GM12874 (cell line): ENCODE measurements around the gene MYO16.
A peak's percentile ranks its signal among the peaks of the same experiment; 100 is the strongest.

Experiments used
- TF ChIP-seq, protein P1 (sequence below): IDR thresholded peaks from 2 replicates; pipeline ENCODE4 v1.5.1; 2011; ENCODE audit warnings: low read depth, mild to moderate bottlenecking, control low read depth, low read length, moderate library complexity; ENCODE audit not compliant: insufficient read depth

Gene MYO16

DNA sequence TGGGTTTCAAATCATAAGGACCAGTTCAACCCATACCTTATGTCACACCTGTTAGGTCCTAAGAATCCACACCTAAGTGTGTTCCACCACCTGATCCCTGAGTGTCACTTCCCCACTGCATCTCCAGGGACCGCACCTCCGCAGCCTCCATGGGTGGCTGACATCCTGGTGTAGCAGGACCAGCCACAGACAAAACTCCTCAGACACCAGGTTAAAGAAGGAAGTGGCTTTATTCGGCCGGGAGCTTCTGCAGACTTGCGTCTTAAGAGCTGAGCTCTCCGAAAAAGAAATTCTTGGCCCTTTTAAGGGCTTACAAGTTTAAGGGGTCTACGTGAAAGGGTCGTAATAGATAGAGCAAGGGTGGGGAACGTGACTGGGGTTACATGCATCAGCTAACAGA, 509.9 kb downstream of the MYO16 start:
- TF ChIP-seq, protein P1, sequence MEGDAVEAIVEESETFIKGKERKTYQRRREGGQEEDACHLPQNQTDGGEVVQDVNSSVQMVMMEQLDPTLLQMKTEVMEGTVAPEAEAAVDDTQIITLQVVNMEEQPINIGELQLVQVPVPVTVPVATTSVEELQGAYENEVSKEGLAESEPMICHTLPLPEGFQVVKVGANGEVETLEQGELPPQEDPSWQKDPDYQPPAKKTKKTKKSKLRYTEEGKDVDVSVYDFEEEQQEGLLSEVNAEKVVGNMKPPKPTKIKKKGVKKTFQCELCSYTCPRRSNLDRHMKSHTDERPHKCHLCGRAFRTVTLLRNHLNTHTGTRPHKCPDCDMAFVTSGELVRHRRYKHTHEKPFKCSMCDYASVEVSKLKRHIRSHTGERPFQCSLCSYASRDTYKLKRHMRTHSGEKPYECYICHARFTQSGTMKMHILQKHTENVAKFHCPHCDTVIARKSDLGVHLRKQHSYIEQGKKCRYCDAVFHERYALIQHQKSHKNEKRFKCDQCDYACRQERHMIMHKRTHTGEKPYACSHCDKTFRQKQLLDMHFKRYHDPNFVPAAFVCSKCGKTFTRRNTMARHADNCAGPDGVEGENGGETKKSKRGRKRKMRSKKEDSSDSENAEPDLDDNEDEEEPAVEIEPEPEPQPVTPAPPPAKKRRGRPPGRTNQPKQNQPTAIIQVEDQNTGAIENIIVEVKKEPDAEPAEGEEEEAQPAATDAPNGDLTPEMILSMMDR, result no peak

DNA sequence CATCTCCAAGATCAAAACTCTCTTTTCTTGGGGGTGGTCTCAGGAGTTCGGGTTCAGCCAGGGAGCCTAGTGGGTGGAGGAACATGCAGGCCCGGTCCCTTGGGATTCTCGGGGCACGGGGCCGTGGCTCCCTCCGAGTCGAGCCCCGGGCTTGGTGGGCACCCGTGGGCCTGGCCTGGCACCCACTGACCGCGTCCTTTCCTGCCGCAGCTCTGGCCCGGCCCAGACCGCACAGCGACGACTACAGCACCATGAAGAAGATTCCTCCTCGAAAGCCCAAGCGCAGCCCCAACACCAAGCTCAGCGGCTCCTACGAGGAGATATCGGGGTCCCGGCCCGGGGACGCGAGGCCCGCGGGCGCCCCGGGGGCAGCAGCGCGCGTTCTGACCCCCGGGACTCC, 510.6 kb downstream of the MYO16 start:
- TF ChIP-seq, protein P1, result no peak

DNA sequence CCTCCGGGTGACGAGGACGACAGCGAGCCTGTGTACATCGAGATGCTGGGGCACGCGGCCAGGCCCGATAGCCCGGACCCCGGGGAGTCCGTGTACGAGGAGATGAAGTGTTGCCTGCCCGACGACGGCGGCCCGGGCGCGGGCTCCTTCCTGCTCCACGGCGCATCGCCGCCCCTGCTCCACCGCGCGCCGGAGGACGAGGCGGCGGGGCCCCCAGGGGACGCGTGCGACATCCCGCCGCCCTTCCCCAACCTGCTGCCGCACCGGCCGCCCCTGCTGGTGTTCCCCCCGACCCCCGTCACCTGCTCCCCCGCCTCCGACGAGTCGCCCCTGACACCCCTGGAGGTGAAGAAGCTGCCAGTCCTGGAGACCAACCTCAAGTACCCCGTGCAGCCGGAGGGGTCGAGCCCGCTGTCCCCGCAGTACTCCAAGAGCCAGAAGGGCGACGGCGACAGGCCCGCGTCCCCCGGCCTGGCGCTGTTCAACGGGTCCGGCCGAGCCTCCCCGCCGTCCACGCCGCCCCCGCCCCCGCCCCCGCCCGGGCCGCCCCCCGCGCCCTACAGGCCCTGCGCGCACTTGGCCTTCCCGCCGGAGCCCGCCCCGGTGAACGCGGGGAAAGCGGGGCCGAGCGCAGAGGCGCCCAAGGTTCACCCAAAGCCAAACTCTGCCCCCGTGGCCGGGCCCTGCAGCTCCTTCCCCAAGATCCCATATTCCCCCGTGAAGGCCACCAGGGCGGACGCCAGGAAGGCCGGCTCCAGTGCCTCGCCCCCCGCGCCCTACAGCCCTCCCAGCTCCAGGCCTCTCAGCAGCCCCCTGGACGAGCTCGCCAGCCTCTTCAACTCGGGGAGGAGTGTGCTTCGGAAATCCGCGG, 511.3 kb downstream of the MYO16 start:
- TF ChIP-seq, protein P1, result no peak

DNA sequence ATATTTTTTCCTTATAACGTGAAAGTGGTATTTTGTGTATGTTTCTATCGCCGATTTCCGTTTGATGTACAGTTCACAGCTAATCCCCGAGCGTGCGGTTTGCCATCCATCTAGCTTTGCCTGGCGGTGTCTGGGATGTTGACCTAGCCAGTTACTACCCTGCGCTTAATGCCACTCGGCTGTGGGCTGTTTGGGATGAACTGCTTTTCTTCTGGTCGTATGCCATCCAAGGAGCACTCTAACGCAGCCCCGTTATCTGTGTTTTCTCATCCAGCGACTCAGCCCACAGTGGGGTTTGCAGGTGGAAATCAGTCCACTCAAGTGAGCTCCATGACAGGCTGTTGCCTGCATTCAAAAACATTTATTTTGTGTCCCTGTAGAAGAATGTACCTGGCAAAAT, 512.3 kb downstream of the MYO16 start:
- TF ChIP-seq, protein P1, result no peak

DNA sequence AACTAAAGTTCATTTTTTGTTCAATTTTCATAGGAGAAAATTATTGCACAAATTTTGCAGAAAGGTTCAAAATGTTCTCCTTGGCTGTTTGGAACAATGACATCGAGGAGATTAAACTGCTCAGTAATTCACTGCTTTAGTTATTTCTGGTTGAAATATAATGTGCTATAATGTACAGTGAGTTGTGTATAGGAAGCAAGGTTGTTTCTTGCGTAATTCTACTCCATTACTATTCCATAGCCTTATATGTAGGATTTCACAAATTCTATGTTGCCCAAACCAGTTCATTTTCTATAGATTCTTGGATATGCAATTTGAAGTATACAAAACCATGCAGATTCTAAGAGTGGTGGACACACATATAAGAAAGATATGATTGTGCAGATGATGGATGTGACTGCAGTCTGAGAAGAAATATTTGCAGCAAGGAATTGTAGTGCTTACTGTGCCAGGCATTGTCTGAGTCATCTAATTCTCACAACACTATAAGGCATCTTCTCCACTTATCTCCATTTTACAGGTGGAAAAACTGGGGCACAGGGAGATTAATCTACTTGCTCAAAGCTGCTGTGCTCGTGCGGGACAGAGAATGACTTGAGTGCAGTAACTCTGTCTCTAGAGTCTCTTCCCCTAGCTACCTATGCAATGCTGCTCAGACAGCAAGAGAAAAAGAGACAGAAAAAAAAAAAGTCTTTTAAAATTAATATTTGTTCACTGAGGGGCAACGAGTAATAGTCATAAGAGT, 515.5 kb downstream of the MYO16 start:
- TF ChIP-seq, protein P1, result no peak

DNA sequence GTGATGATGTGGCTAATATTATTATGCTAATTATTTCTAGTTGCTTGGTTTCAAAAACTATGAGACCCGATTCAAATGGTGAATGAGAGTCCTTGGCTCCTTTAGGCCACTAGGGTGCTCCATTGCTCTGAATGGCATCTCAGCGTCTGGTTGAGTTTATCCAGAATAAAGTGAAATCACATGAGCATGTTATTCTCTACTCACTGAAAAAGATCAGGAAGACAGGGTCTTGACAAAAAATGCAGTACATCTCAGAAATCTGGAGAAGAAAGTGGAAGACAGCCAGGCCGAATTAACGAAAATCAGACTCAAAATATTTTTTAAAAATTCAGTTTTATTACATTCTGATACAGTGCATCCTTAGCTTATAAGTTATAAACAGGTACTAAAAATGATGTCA, 516.2 kb downstream of the MYO16 start:
- TF ChIP-seq, protein P1, result peak; percentile 69

DNA sequence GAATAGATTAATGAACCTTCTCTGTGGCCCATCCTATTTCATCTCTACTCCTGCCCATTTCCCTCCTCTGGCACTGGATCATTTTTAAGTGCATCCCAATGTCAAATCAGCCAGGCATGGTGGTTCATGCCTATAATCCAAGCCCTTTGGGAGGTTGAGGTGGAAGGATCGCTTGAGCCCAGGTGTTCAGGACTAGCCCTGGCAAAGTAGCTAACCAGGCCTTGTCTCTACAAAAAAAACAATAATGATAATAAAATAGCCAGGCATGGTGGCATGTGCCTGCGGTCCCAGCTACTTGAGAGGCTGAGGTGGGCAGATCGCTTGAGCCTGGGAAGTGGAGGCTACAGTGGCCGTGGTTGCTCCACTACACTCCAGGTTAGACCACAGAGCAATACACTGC, 517.0 kb downstream of the MYO16 start:
- TF ChIP-seq, protein P1, result no peak
